Stimulated activated naive CD4-positive, alpha-beta T cell (primary cell): ENCODE measurements around the gene CRYBG3.
"Not testable (repeated sequence)": the region's sequence is repeated elsewhere in the genome, so short reads cannot be mapped to it uniquely, and the experiment has no call there.

ENCODE experiments used
- DNase-seq, 6 experiments: peaks; one replicate each; lab custom pipeline; 2025; lab: John Stamatoyannopoulos, UW

CRYBG3 gene

GRCh38 chr3:97896547-97896946, 74.7 kb downstream of the CRYBG3 start:
- DNase-seq = no peak

- DNase-seq = no peak
Measured at GRCh38 chr3:97899331-97899730, 77.5 kb downstream of the CRYBG3 start.

GRCh38 chr3:97901313-97902248, 79.8 kb downstream of the CRYBG3 start:
- no peak for DNase-seq

- DNase-seq = not testable (repeated sequence)
Measured at GRCh38 chr3:97909830-97910229, 88.0 kb downstream of the CRYBG3 start.

- not testable (repeated sequence) for DNase-seq
Measured at GRCh38 chr3:97910236-97910831, 88.5 kb downstream of the CRYBG3 start.

GRCh38 chr3:97910931-97911351, 89.1 kb downstream of the CRYBG3 start:
- no peak for DNase-seq

GRCh38 chr3:97911459-97911858, 89.6 kb downstream of the CRYBG3 start:
- no peak for DNase-seq

GRCh38 chr3:97914388-97914787, 92.6 kb downstream of the CRYBG3 start:
- DNase-seq = no peak

GRCh38 chr3:97916576-97916975, 94.8 kb downstream of the CRYBG3 start:
- DNase-seq = no peak

GRCh38 chr3:97917813-97918536, 96.2 kb downstream of the CRYBG3 start:
- DNase-seq = no peak

GRCh38 chr3:97927704-97928103, 105.9 kb downstream of the CRYBG3 start:
- DNase-seq = no peak

GRCh38 chr3:97928986-97929385, 107.2 kb downstream of the CRYBG3 start:
- DNase-seq = no peak

- no peak for DNase-seq
Measured at GRCh38 chr3:97930018-97930417, 108.2 kb downstream of the CRYBG3 start.

- no peak for DNase-seq
Measured at GRCh38 chr3:97931218-97931617, 109.4 kb downstream of the CRYBG3 start.

GRCh38 chr3:97932387-97932801, 110.6 kb downstream of the CRYBG3 start:
- DNase-seq = no peak

- DNase-seq = no peak
Measured at GRCh38 chr3:97934980-97935695, 113.3 kb downstream of the CRYBG3 start.

- no peak for DNase-seq
Measured at GRCh38 chr3:97935842-97936241, 114.0 kb downstream of the CRYBG3 start.

GRCh38 chr3:97937205-97937604, 115.4 kb downstream of the CRYBG3 start:
- no peak for DNase-seq

- no peak for DNase-seq
Measured at GRCh38 chr3:97938444-97938843, 116.6 kb downstream of the CRYBG3 start.

- no peak for DNase-seq
Measured at GRCh38 chr3:97939401-97939800, 117.6 kb downstream of the CRYBG3 start.

- DNase-seq = peak in 1 of 6 experiments; percentile 3
Measured at GRCh38 chr3:97940034-97940433, 118.2 kb downstream of the CRYBG3 start.
